CD4-positive, alpha-beta T cell treated with Interleukin-17A for 4 hours (primary cell): ENCODE measurements around the gene FGF18.

ENCODE experiments used
- DNase-seq: peaks from one replicate; pipeline ENCODE4 v3.0.0-alpha.2; 2020; ENCODE audit warnings: mixed read lengths

The FGF18 gene

GRCh38 chr5:171505473-171506043, 86.1 kb downstream of the FGF18 start:
- no peak for DNase-seq

- DNase-seq: no peak
Measured at GRCh38 chr5:171506951-171507350, 87.5 kb downstream of the FGF18 start.
